Fibroblast of pulmonary artery (primary cell): ENCODE results near the gene PANK1.

Source experiments
- DNase-seq: peaks from one replicate; pipeline ENCODE4 v3.0.0-alpha.2; 2010; ENCODE audit warnings: low read depth
- H3K4me3 ChIP-seq: replicated peaks from 2 replicates; pipeline ENCODE4 v1.5.1; 2011; ENCODE audit warnings: low read depth, mild to moderate bottlenecking, control low read depth, low read length, moderate library complexity
- CTCF ChIP-seq: IDR thresholded peaks from 2 replicates; pipeline ENCODE4 v1.5.1; 2011; ENCODE audit warnings: mild to moderate bottlenecking, control low read depth, low read length, inconsistent platforms; ENCODE audit errors: missing control alignments

The PANK1 gene

DNA sequence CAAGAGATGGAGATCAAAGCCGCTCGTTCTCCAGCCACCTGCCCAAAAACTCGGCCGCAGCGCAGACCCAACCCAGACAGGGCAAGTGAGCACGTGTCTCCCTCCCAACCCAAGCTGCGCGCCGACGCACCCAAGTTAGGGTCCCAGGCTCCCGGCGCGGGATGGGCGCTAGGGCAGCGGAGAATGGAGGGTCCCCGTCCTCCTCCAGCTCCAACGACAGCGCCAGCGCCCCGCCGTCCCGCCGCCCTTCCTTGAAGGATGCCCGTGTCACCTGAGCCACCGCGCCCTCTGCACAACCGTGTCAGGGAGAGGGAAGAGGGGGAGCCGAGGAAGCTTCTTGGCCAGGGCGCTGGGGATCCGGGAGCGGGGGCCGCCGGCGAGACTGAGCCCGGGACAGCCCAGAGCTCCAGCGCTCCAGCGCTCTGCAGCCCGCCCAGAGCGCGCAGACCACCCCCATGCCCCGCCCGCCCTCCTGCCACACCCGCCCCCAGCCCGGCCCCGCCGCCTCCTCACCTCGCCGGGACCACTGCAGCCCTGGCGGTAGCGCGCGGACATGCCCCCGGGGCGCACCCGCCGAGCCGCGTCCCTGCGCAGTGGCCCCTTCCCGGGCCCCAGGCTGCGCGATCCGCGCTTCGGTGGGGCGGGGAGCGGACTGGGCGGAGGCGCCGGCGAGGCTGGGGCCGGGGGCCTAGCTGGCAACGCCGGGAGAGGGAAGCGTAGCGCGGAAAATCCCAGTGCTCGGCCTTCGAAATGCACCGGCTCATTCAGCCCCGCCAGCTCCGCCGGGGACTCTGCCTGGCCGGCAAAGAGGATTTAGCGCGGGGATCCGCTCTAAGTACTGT lies 109.7 kb downstream of the PANK1 start, which contains the start of gene SLC16A12:
TSS of gene SLC16A12 (minus strand) at position 424 of the 842 bp plus-strand sequence. CDS start 73,016 bp downstream, outside the sequence.
- DNase-seq: peak; percentile 21
- peak within 1 kb of the TSS; percentile 47 for H3K4me3 ChIP-seq
- no peak for TF ChIP-seq CTCF

GRCh38 chr10:89534826-89535166 lies 110.2 kb downstream of the PANK1 start:
- peak overlapping the region; percentile 47 for H3K4me3 ChIP-seq
- DNase-seq: no peak
- TF ChIP-seq CTCF: no peak
